RWPE1 (cell line): ENCODE data around the gene TSN.

Source experiments
- CTCF ChIA-PET: fragments of 350-600 bp; sonication (Branson Sonifier 250); formaldehyde crosslinking; extraction: SDS; loops from one replicate; lab custom pipeline; 2021; lab: Yijun Ruan, JAX
- POLR2A ChIA-PET: fragments of 400-600 bp; formaldehyde crosslinking; extraction: SDS; loops from one replicate; lab custom pipeline; 2020; ENCODE audit warnings: antibody characterized with exemption; ENCODE audit not compliant: low non-redundant PET; lab: Yijun Ruan, JAX
- DNase-seq: peaks from one replicate; pipeline ENCODE4 v3.0.0; 2012; ENCODE audit warnings: low spot score
- H3K27ac ChIP-seq: fragments of 450-650 bp; 2 replicates; pipeline ENCODE4 v1.5.1; 2017
- CTCF ChIP-seq: fragments of 450-650 bp; conservative IDR thresholded peaks from 2 replicates; pipeline ENCODE4 v1.5.1; 2017; ENCODE audit warnings: low read depth, mild to moderate bottlenecking

The TSN gene

DNA sequence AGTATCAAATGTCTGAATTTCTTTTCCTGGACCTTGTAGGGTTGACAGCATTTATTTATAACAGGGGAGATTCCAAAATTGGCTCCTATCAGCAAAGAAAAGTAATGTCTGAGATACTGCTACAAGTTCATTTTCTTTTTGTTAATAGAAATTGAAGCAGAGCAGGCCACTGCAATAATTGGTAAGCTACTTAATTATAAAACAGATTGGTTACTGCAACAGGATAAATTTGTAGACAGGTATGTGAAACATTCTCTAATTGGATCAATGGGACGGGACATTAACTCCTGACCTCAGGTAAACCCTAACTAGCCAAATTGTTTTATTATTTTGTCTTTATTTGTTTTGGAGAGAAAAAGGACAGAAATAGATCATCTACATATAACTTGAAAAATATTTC lies 39.3 kb upstream of the TSN start:
- DNase-seq, result no peak
- ChIA-PET CTCF (interaction anchor here (0.7 kb wide), 1 partner anchor 357 kb away, joined by 3 read pairs; no protein-coding TSS in a partner anchor), POLR2A (no interaction called here)

GRCh38 chr2:121717529-121717928 lies 37.9 kb upstream of the TSN start:
- no peak for DNase-seq
- no peak for TF ChIP-seq CTCF
- H3K27ac ChIP-seq, result no peak overlapping the region
- ChIA-PET POLR2A (no interaction called here), CTCF (interaction anchor here (0.6 kb wide), 1 partner anchor 121 kb away, joined by 3 read pairs; no protein-coding TSS in a partner anchor)

More for the DNA sequence above, 39.3 kb upstream of the TSN start:
- TF ChIP-seq CTCF, result no peak
- no peak overlapping the region for H3K27ac ChIP-seq

DNA sequence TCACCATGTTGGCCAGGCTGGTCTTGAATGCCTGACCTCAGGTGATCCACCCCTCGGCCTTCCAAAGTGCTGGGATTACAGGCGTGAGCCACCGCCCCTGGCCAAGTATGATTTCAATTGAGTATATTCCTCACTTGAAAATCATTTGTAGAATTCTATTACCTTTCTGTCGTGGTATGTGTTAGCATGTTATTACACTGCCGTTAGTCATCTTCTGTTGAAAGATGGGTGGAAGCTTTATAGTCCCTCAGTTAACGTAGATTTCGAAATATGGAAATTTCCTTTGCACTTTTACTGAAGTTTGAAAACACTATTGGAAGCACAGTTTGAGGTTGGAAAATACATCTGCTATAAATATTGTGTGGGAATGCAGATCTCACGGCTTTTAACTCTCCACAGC lies 33.5 kb upstream of the TSN start:
- DNase-seq, result peak; percentile 85
- CTCF ChIA-PET, result no interaction called here
- TF ChIP-seq CTCF, result no peak
- POLR2A ChIA-PET, result interaction anchor here (0.6 kb wide), 1 partner anchor 190 kb away, joined by 3 read pairs; no protein-coding TSS in a partner anchor
- peak overlapping the region; percentile 89 for H3K27ac ChIP-seq

- peak; percentile 68 for DNase-seq
- CTCF ChIA-PET, result interaction anchor here (0.6 to 0.8 kb wide), 2 partner anchors 127 to 192 kb away, joined by 3 read pairs; partner anchors contain the start of gene RNU4ATAC
- TF ChIP-seq CTCF, result no peak
- no peak overlapping the region; the same call in 1 of the 2 replicates for H3K27ac ChIP-seq
- POLR2A ChIA-PET, result interaction anchor here (0.6 kb wide), 1 partner anchor 191 kb away, joined by 3 read pairs; no protein-coding TSS in a partner anchor
Measured at GRCh38 chr2:121722479-121722878, 33.0 kb upstream of the TSN start.

GRCh38 chr2:121723316-121723715 lies 32.1 kb upstream of the TSN start:
- POLR2A ChIA-PET, result no interaction called here
- H3K27ac ChIP-seq, result peak overlapping the region; percentile 64
- no peak for TF ChIP-seq CTCF
- DNase-seq, result no peak
- CTCF ChIA-PET, result interaction anchor here (0.6 to 0.8 kb wide), 4 partner anchors 12 to 206 kb away, joined by 3 to 5 read pairs (median 3); partner anchors contain the start of gene RNU4ATAC

DNA sequence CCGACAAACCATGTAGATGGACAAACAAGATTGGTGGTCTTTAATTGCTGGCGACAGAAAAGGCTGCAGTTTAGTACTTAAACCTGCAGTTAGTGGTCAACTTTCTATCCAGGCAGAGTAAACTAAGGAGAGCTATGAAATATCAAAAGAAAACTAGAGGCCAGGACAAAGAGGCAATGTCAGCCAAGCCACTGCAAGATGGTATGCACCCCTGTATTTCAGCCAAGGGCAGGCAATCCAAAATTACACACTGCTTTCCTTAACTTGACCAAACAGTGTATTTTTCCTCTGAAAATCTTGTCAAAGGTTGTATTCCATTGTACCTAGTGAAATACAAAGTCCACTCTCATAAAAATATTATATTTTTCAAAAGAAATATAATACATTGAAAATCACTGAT lies 28.1 kb upstream of the TSN start:
- CTCF ChIA-PET, result interaction anchor here (0.7 kb wide), 1 partner anchor 9 kb away, joined by 4 read pairs; no protein-coding TSS in a partner anchor
- POLR2A ChIA-PET, result no interaction called here
- no peak for TF ChIP-seq CTCF
- no peak overlapping the region for H3K27ac ChIP-seq
- no peak for DNase-seq
